Epithelial cell of prostate (primary cell): ENCODE measurements around the gene CD276.
"Not testable (repeated sequence)": the region's sequence is repeated elsewhere in the genome, so short reads cannot be mapped to it uniquely, and the experiment has no call there.

ENCODE experiments used
- DNase-seq: peaks from one replicate; pipeline ENCODE4 v3.0.0-alpha.2; 2011; ENCODE audit warnings: low read depth, low spot score
- H3K27ac ChIP-seq: fragments of 450-650 bp; 2 replicates; pipeline ENCODE4 v1.5.1; 2017; ENCODE audit warnings: mild to moderate bottlenecking

The CD276 gene

DNA sequence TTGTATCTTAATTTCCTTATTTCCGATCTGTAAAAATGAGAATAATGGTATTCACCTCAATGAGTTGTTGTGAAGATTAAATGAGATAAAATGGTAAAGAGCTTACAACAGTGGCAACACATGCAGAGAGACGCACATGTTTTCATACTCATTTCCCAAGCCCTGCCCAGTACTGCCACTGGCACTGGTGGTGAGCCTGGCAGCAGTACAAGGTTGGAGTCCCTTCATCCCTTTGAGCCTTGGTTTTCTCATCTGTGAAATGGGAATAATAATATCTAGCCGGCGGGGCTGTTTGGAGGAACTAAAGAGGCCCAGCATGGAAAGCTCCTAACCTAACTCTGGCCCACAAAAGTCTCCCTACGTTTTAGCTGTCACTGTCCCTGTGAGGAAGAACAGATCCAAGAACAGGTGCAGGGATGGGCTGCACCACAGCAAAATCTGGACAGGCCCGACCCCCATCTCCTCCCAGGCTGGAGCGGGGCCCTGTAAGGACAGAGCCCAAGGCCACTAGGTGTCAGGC lies 866 bp upstream of the CD276 start:
- H3K27ac ChIP-seq: peak overlapping the region; percentile 66
- DNase-seq: no peak

- peak overlapping the region; percentile 66 for H3K27ac ChIP-seq
These were observed 635 bp downstream of the CD276 start for GRCh38 chr15:73684581-73685455.

GRCh38 chr15:73685981-73686380 lies 1.8 kb downstream of the CD276 start:
- no peak for DNase-seq
- H3K27ac ChIP-seq: peak overlapping the region; percentile 66

More at GRCh38 chr15:73684581-73685455, 635 bp downstream of the CD276 start:
- peak; percentile 54 for DNase-seq

- no peak overlapping the region for H3K27ac ChIP-seq
- DNase-seq: no peak
These were observed 2.6 kb downstream of the CD276 start for GRCh38 chr15:73686781-73687256.

- no peak for DNase-seq
- H3K27ac ChIP-seq: no peak overlapping the region
These were observed 3.2 kb downstream of the CD276 start for GRCh38 chr15:73687351-73687750.

DNA sequence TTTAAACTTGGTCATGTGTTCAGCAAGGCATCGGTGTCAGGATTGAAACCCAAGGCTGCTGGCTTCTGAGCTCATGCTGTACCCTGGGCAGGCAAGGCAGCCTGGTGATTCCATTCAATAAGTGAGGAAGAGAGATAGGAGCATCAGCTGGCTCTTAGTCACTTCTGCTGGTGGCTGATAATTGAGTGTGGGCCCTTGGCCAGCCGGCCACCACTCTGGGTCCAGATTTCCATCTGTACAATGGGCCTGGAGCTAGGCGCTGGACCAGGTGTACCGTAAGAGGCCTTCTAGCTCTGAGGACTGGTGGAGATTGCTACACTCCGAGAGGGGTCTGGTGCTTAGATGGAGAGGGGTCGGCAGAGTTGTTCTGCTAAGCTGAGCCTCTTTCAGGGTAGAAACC lies 4.3 kb downstream of the CD276 start:
- no peak for DNase-seq
- peak overlapping the region; percentile 57 for H3K27ac ChIP-seq

GRCh38 chr15:73691396-73691795 lies 7.2 kb downstream of the CD276 start:
- no peak overlapping the region for H3K27ac ChIP-seq

DNA sequence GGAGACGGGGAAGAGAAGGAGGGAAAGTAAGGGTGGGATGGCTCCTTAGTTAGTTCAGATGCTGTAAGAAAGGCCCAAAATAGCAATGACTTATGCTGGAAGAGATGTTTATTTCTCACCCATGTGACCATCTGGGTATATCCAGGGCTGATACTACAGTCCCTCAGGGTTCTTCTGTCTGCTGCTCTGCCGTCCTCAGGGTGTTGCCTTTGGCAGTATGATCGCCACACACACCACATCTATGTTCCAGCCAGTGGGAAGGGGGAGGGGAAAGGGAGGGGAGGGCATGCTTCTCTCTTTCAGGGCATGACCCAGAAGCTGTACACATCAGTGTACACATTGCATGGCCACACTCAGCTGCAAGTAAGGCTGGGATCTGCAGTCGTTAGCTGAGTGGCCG lies 10.2 kb downstream of the CD276 start:
- no peak for DNase-seq
- no peak overlapping the region for H3K27ac ChIP-seq

More at GRCh38 chr15:73691396-73691795, 7.2 kb downstream of the CD276 start:
- DNase-seq: no peak

DNA sequence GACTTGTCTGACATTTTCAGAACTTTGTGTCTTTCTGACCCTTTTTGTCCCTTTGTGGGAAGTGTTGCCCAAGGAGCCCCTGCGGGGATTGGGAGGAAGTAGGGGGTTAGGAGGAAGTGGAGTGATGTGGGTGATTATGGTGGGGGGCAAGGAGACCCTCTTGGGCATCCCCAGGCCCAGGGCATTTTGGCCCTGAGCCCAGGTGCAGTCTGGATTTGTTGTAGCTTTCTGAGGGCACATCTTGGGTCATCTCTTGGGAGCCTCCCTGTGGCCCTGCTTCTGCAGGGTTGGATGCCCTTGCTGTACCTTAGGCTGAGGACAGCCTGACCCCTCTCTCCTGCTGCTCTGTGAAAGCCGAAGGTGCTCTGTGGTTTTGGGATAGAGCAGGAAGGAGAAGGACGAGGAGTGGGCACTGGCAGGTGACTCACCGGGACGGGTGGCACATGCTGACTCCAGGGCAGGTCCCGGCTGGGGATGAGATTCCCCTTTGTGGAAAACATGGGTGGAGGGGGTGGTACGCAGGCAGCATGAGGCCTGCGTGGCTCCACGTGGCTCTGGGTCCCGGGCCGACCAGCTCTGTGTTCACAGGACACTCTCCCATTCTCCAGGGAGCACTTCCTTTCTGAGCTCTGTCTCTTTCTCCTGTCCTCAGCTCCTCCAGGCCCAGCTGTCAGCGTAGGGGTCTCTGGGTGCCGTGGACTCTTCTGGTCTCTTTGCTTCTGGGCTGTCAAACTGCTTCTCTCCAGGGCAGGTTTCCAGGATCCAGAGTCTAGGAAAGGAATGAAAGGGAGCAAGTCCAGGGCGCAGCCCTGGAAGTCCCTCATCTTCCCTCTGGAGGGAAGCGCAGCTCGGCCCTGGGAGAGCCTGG lies 11.8 kb downstream of the CD276 start:
- H3K27ac ChIP-seq: peak overlapping the region; percentile 69
- no peak for DNase-seq

GRCh38 chr15:73696641-73697001 lies 12.4 kb downstream of the CD276 start:
- peak overlapping the region; percentile 69 for H3K27ac ChIP-seq
- DNase-seq: no peak

- peak; percentile 57 for DNase-seq
- H3K27ac ChIP-seq: peak overlapping the region; percentile 69
These were observed 12.9 kb downstream of the CD276 start for GRCh38 chr15:73697033-73697467.

GRCh38 chr15:73699249-73700040 lies 15.3 kb downstream of the CD276 start:
- H3K27ac ChIP-seq: no peak overlapping the region
- no peak for DNase-seq

DNA sequence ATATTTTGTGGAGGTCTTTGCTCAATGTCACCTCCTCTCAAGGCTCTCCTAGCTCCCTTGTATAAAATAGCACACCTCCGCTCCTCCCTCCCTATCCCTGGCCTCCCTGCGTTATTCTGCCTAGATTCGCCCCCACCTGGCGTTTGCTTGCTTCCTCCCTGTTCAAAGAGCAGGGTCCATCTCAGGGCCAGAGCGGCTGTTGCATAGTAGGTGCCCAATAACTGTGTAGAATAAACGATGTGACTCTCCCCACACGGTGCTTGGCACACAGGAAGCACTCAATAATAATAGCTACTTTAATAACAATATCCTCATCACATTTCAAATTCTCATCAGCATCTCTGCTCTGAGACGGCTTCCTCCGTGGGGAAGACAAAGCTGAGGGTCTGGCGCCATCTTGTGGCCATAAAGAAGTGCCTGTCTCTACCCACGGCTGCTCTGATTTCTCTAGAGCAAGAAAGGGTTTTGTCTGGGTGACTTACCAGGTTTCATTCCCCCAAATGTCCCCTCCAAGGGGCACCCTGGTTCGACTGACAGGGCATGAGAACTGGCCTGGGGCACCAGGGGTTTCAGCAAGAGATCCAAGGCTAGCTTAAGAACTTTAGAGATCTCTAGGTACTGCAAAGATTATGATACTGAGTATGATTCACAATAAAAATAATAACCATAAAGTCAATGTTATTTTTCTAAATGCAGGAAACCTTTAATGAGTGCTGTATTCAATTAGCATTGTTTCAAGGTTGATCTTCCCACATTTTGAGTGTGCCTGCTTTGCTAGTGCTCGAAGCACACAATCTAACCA lies 16.1 kb downstream of the CD276 start:
- DNase-seq: no peak
- no peak overlapping the region for H3K27ac ChIP-seq

GRCh38 chr15:73702311-73703239 lies 18.4 kb downstream of the CD276 start:
- not testable (repeated sequence) for H3K27ac ChIP-seq, DNase-seq

DNA sequence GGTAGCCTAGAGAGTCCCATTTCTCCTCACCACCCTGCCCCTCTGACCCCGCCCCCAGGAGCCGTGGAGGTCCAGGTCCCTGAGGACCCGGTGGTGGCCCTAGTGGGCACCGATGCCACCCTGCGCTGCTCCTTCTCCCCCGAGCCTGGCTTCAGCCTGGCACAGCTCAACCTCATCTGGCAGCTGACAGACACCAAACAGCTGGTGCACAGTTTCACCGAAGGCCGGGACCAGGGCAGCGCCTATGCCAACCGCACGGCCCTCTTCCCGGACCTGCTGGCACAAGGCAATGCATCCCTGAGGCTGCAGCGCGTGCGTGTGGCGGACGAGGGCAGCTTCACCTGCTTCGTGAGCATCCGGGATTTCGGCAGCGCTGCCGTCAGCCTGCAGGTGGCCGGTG lies 19.4 kb downstream of the CD276 start:
- DNase-seq, H3K27ac ChIP-seq: not testable (repeated sequence)

DNA sequence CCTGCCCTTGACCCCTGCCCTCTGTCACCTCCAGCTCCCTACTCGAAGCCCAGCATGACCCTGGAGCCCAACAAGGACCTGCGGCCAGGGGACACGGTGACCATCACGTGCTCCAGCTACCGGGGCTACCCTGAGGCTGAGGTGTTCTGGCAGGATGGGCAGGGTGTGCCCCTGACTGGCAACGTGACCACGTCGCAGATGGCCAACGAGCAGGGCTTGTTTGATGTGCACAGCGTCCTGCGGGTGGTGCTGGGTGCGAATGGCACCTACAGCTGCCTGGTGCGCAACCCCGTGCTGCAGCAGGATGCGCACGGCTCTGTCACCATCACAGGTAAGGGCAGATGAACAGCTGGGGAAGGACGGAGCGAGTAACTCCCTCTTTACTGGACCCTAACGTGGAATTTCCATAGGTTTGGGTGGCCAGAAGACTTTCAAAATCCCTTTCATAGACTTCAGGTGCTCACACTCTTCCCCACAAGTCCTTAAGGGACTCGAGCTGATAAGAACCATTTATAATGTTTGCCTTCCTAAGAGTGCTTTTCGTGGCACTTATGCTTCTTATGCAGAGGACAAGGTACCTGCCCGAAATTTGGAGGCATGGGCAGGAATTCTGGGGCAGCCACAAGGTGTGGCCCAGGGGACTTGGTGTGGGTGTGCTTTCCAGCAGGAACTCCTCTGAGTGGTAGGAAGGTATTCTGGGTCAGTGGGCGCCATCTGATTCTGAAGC lies 20.1 kb downstream of the CD276 start:
- not testable (repeated sequence) for DNase-seq, H3K27ac ChIP-seq

DNA sequence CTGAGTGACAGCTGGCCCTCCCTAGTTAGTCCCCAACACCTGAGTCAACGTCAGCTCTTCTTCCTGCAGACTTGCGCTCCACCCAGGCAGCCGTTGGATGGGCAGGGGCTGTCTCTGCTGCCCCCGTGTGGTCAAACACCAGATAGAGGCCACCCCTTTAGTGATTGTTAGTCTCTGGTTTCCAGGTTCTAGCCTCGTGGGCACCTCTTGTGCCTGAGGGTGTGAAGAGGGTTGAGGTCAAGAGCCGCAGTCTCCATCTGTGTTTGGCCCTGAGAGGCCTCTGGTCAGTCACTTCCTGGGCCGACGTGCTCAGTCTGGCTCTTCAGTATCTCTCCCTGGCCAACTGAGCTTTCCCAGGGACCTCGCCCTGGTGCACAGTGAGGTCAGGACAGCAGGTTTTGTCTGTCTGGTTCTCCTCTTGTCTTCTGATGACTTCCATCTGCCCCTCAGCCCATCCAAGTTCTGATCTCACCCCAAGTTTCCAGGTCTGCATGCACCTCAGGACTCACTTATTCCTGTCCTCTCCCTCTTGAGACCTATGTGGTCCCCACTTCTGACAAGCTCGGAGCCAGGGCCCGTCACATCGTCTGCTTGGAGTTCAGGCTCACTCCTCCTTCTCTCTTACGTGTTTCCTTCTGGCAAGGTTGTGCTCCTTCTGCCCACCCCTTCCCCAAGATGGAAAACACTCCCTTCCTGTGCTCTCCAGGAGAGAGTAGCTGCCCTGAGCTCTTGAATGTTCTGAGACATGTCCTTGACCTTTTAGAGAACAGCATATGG lies 20.9 kb downstream of the CD276 start:
- DNase-seq: no peak

More for the DNA sequence above, 20.9 kb downstream of the CD276 start:
- no peak overlapping the region for H3K27ac ChIP-seq
